Hepatocyte (in vitro differentiated cells): Measurements from ENCODE around the gene NUDT16L1. TPM values are rescaled to one million over a fixed set of nuclear protein-coding genes. Genes with fewer than 3 reads are reported as not detected.

Experiments used
- DNase-seq: peaks from one replicate; pipeline ENCODE4 v3.0.0-alpha.2; 2016; ENCODE audit warnings: low spot score
- H2AFZ ChIP-seq: fragments of 200-600 bp; sonication (generic); 2 replicates; pipeline ENCODE4 v1.6.0; 2016; ENCODE audit warnings: antibody characterized with exemption, mild to moderate bottlenecking
- H3K27ac ChIP-seq: fragments of 200-600 bp; sonication (generic); 2 replicates; pipeline ENCODE4 v1.5.1; 2016; ENCODE audit warnings: mild to moderate bottlenecking
- H3K27me3 ChIP-seq: fragments of 200-600 bp; sonication (generic); 2 replicates; pipeline ENCODE4 v1.6.1; 2016
- H3K36me3 ChIP-seq: fragments of 200-600 bp; sonication (generic); replicated peaks from 2 replicates; pipeline ENCODE4 v1.5.1; 2016; ENCODE audit warnings: low read depth; ENCODE audit not compliant: insufficient read depth
- H3K4me1 ChIP-seq: fragments of 200-600 bp; sonication (generic); 2 replicates; pipeline ENCODE4 v1.5.1; 2016; ENCODE audit warnings: mild to moderate bottlenecking, moderate library complexity; ENCODE audit not compliant: insufficient read depth
- H3K4me2 ChIP-seq: fragments of 200-600 bp; sonication (generic); 2 replicates; pipeline ENCODE4 v1.6.0; 2016
- H3K4me3 ChIP-seq: fragments of 200-600 bp; sonication (generic); 2 replicates; pipeline ENCODE4 v1.5.1; 2016; ENCODE audit warnings: mild to moderate bottlenecking
- H3K79me2 ChIP-seq: fragments of 200-600 bp; sonication (generic); 2 replicates; pipeline ENCODE4 v1.6.0; 2017; ENCODE audit warnings: mild to moderate bottlenecking
- H3K9me2 ChIP-seq: fragments of 200-600 bp; sonication (generic); replicated peaks from 2 replicates; pipeline ENCODE4 v1.6.0; 2017; ENCODE audit warnings: mild to moderate bottlenecking; ENCODE audit not compliant: insufficient read depth
- H3K9me3 ChIP-seq: fragments of 200-600 bp; sonication (generic); 2 replicates; pipeline ENCODE4 v1.5.1; 2016; ENCODE audit warnings: low read depth, mild to moderate bottlenecking
- H4K20me1 ChIP-seq: fragments of 200-600 bp; sonication (generic); 2 replicates; pipeline ENCODE4 v1.6.0; 2016; ENCODE audit warnings: mild to moderate bottlenecking; ENCODE audit not compliant: insufficient read depth, poor library complexity, severe bottlenecking
- EZH2 ChIP-seq: fragments of 200-600 bp; sonication (generic); IDR thresholded peaks from 2 replicates; pipeline ENCODE4 v1.6.1; 2016; ENCODE audit warnings: antibody characterized with exemption, mild to moderate bottlenecking, borderline replicate concordance
- EZH2phosphoT487 ChIP-seq: fragments of 200-600 bp; sonication (generic); IDR thresholded peaks from one replicate; pipeline ENCODE4 v1.6.1; 2018; ENCODE audit warnings: antibody characterized with exemption, mild to moderate bottlenecking, low read depth, moderate library complexity; ENCODE audit not compliant: unreplicated experiment, severe bottlenecking
- WGBS: methylation state at CpG from one replicate; pipeline ENCODE4 v1.1.6; 2016; ENCODE audit warnings: low lambda C conversion rate; ENCODE audit errors: missing lambda C conversion rate; 5-methylcytosine and 5-hydroxymethylcytosine counted together
- polyA plus RNA-seq: library from polyadenylated mRNA; unstranded; fragments of >200 nt; fragmentation: Nextera tagmentation; extraction: Ambion mirVana; gene quantifications from 2 replicates; pipeline ENCODE4 v1.2.1, GENCODE V29; 2016
- total RNA-seq: library from RNA; depleted of rRNA; stranded (reverse); fragments of >200 nt; gene quantifications from 2 replicates; pipeline ENCODE4 v1.2.3, GENCODE V29; 2014
- TF ChIP-seq, protein P1 (sequence below): fragments of 200-600 bp; sonication (generic); IDR thresholded peaks from 2 replicates; pipeline ENCODE4 v1.5.1; 2016; ENCODE audit warnings: antibody characterized with exemption, mild to moderate bottlenecking; ENCODE audit not compliant: poor library complexity

NUDT16L1 gene
- total and polyA plus RNA-seq, 2 experiments from 2014 or later = 54.8 to 80.5 TPM

DNA sequence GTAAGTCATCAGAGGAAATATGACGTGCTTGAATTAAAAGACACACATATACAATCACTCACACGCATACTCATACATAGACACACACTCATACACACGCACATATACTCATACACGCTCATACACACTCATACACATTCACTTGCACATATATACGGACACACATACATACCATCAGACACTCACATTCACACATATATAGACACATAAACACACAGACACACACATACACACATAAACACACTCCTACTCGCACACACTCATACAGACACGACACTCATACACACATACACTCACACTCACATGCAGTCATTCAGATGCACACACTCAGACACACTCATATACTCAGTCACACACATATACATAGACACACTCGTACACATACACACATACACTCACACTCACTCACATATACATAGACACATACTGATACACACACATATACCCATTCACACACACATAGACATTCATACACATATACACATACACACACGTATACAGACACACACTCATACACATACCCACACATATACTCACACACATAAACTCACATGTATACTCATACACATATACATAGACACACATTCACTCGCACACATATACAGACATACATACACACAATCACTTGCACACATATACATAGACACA is 24.9 kb upstream of the NUDT16L1 start:
- H4K20me1 ChIP-seq = no peaks in the 10 kb centered on the region
- WGBS = 97% methylated on average over 10 of the region's 10 CpGs
- no peak overlapping the region for H3K4me2 ChIP-seq
- TF ChIP-seq EZH2 (no peak), EZH2phosphoT487 (no peak)
- TF ChIP-seq, protein P1, sequence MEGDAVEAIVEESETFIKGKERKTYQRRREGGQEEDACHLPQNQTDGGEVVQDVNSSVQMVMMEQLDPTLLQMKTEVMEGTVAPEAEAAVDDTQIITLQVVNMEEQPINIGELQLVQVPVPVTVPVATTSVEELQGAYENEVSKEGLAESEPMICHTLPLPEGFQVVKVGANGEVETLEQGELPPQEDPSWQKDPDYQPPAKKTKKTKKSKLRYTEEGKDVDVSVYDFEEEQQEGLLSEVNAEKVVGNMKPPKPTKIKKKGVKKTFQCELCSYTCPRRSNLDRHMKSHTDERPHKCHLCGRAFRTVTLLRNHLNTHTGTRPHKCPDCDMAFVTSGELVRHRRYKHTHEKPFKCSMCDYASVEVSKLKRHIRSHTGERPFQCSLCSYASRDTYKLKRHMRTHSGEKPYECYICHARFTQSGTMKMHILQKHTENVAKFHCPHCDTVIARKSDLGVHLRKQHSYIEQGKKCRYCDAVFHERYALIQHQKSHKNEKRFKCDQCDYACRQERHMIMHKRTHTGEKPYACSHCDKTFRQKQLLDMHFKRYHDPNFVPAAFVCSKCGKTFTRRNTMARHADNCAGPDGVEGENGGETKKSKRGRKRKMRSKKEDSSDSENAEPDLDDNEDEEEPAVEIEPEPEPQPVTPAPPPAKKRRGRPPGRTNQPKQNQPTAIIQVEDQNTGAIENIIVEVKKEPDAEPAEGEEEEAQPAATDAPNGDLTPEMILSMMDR = no peak
- H3K36me3 ChIP-seq = no peaks in the 10 kb centered on the region
- no peak overlapping the region for H3K27ac ChIP-seq
- H3K79me2 ChIP-seq = no peaks in the 10 kb centered on the region
- H3K27me3 ChIP-seq = no peaks in the 10 kb centered on the region
- no peak for DNase-seq
- no peak overlapping the region for H3K4me3 ChIP-seq
- H3K9me2 ChIP-seq = no peaks in the 10 kb centered on the region
- H2AFZ ChIP-seq = no peak overlapping the region
- no peaks in the 10 kb centered on the region for H3K4me1 ChIP-seq
- no peaks in the 10 kb centered on the region for H3K9me3 ChIP-seq

DNA sequence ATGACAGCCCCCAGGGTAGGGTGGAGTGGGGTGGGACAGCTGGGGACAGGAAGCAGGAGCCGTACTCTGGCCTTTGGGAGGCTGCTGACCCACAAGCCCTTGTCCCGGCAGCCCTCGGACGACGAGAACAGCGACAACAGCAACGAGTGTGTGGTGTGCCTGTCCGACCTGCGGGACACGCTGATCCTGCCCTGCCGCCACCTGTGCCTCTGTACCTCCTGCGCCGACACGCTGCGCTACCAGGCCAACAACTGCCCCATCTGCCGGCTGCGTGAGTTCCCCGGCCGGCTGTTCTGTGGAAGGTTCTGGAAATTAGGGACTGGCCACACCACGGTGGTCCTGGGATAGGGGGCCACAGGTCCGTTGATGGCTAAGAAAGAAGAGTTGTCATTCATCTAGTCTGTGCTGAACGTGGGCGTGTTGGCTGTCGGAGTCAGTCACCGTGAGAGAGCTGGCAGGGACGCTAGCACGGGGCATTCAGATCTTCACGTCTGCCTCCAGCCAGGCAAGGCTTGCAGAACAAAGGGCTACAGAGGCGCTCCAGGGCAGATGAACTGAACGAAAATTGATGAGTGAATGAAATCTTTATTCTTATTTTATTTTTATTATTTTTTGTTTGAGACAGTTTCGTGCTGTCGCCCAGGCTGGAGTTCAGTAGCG is 19.8 kb upstream of the NUDT16L1 start:
- Histone ChIP-seq H3K27me3 (no peaks in the 10 kb centered on the region), H4K20me1 (no peaks in the 10 kb centered on the region), H3K79me2 (peaks cover 4% of the 10 kb centered on the region), H3K4me1 (no peaks in the 10 kb centered on the region), H3K9me3 (no peaks in the 10 kb centered on the region), H2AFZ (no peak overlapping the region), H3K9me2 (no peaks in the 10 kb centered on the region), H3K4me2 (no peak overlapping the region), H3K4me3 (no peak overlapping the region), H3K36me3 (no peaks in the 10 kb centered on the region), H3K27ac (no peak overlapping the region)
- TF ChIP-seq EZH2phosphoT487 = no peak
- TF ChIP-seq, protein P1 = no peak
- no peak for TF ChIP-seq EZH2
- DNase-seq = no peak
- 97% methylated on average over 33 of the region's 33 CpGs for WGBS

DNA sequence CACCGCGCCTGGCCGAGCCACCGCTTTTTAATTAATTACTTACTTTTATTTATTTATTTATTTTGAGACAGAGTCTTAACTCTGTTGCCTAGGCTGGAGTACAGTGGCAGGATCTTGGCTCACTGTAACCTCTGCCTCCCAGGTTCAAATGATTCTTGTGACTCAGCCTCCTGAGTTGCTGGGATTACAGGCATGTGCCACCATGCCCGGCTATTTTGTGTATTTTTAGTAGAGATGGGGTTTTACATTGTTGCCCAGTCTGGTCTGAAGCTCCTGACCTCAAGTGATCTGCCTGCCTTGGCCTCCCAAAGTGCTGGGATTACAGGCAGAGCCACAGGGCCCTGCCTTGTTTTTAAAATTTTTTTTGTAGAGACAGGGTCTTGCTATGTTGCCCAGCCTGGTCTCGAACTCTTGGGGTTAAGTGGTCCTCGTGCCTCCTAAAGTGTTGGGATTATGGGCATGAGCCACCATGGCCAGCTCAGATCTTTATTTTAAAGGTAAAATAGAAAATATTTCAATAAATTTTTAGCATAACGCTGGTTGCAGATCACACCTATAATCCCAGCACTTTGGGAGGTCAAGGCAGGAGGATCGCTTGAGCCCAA is 18.3 kb upstream of the NUDT16L1 start:
- Histone ChIP-seq H3K4me1 (no peaks in the 10 kb centered on the region), H3K27me3 (no peaks in the 10 kb centered on the region), H4K20me1 (no peaks in the 10 kb centered on the region), H3K9me2 (no peaks in the 10 kb centered on the region), H3K4me3 (no peak overlapping the region), H3K4me2 (no peak overlapping the region), H2AFZ (no peak overlapping the region), H3K79me2 (peaks cover 4% of the 10 kb centered on the region), H3K36me3 (no peaks in the 10 kb centered on the region), H3K9me3 (no peaks in the 10 kb centered on the region), H3K27ac (no peak overlapping the region)
- no peak for DNase-seq
- TF ChIP-seq EZH2phosphoT487 (no peak), EZH2 (no peak)
- TF ChIP-seq, protein P1 = no peak
- 98% methylated on average over 9 of the region's 9 CpGs for WGBS
